PFSK-1 (cell line): Measurements from ENCODE around the gene KAT8.

Experiments used
- FOXP2 ChIP-seq: optimal IDR thresholded peaks from 2 replicates; pipeline ENCODE3; 2011; ENCODE audit warnings: borderline replicate concordance, control low read depth, inconsistent platforms; ENCODE audit not compliant: insufficient read depth; ENCODE audit errors: extremely low read length, extremely low read depth
- POLR2AphosphoS5 ChIP-seq: IDR thresholded peaks from 2 replicates; pipeline ENCODE4 v1.6.1; 2012; ENCODE audit warnings: low read depth, mild to moderate bottlenecking, control low read depth, low read length, moderate library complexity
- SIN3A ChIP-seq: IDR thresholded peaks from 2 replicates; pipeline ENCODE4 v1.6.1; 2012; ENCODE audit warnings: mild to moderate bottlenecking, low read length, moderate library complexity, borderline replicate concordance; ENCODE audit not compliant: insufficient read depth
- TAF1 ChIP-seq: IDR thresholded peaks from 2 replicates; pipeline ENCODE4 v1.6.1; 2012; ENCODE audit warnings: low read length, control low read depth, borderline replicate concordance; ENCODE audit not compliant: insufficient read depth
- TF ChIP-seq, protein P1 (sequence below), 2 experiments: IDR thresholded peaks; 2 replicates each; pipeline versions ENCODE4 v1.6.1 to v1.8.0; 2011 to 2012; ENCODE audit warnings: low read depth in 2 of 2, low read length in 2 of 2, control low read depth in 1 of 2, inconsistent platforms in 1 of 2, mild to moderate bottlenecking in 1 of 2, moderate library complexity in 1 of 2; ENCODE audit not compliant: insufficient read depth in 1 of 2

Gene KAT8

DNA sequence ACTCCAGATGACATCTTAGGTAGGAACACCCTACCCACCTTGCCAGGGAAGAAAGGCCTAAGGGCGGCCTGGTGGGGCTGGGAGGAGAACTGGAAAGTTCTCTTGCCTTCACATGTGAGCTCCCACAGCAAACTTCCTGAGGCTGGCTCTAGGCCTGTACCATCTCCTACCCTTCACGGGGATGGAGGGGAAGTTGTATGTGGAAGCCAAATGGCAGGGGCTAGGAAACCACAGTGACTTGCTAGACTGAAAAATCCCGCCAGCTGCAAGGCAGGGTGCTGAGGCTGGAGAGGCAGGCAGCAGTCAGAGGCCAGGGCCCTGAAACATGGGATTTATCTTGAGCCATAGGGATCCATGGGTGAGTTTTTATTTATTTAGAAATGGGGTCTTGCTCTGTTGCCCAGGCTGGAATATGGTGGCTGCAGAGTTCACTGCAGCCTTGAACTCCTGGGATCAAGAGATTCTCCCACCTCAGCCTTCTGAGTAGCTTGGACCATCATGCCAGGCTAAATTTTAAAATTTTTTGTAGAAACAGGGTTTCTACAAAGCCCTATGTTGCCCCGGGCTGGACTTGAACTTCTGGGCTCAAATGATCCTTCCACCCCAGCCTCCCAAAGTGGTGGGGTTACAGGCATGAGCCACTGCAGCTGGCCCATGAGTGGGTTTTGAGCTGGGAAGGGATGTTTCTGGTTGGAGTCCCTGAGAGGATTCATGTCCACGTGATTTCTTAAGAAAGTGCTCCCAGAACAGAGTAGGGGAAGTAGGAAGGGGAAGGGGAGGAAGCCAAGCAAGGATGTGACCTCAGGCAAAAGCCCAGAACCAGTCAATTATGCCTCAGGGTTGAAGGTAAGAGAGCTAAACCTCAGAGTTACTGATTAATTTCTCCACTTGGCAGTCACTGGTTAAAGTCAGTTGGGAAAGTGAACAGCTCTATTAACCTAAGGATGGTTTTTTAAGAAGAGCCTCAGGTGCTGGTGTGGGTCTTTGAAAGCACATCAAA, 4.0 kb upstream of the KAT8 start:
- TF ChIP-seq, protein P1, sequence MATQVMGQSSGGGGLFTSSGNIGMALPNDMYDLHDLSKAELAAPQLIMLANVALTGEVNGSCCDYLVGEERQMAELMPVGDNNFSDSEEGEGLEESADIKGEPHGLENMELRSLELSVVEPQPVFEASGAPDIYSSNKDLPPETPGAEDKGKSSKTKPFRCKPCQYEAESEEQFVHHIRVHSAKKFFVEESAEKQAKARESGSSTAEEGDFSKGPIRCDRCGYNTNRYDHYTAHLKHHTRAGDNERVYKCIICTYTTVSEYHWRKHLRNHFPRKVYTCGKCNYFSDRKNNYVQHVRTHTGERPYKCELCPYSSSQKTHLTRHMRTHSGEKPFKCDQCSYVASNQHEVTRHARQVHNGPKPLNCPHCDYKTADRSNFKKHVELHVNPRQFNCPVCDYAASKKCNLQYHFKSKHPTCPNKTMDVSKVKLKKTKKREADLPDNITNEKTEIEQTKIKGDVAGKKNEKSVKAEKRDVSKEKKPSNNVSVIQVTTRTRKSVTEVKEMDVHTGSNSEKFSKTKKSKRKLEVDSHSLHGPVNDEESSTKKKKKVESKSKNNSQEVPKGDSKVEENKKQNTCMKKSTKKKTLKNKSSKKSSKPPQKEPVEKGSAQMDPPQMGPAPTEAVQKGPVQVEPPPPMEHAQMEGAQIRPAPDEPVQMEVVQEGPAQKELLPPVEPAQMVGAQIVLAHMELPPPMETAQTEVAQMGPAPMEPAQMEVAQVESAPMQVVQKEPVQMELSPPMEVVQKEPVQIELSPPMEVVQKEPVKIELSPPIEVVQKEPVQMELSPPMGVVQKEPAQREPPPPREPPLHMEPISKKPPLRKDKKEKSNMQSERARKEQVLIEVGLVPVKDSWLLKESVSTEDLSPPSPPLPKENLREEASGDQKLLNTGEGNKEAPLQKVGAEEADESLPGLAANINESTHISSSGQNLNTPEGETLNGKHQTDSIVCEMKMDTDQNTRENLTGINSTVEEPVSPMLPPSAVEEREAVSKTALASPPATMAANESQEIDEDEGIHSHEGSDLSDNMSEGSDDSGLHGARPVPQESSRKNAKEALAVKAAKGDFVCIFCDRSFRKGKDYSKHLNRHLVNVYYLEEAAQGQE (IDR thresholded peaks at IDR 0.05; ENCODE audit: insufficient read depth in 1 of 2, low read depth in 2 of 2, low read length in 2 of 2): no peak
- no peak for TF ChIP-seq SIN3A
- TF ChIP-seq POLR2AphosphoS5: no peak; the same call in 1 of the 2 replicates
- no peak for TF ChIP-seq TAF1
- TF ChIP-seq FOXP2: no peak

DNA sequence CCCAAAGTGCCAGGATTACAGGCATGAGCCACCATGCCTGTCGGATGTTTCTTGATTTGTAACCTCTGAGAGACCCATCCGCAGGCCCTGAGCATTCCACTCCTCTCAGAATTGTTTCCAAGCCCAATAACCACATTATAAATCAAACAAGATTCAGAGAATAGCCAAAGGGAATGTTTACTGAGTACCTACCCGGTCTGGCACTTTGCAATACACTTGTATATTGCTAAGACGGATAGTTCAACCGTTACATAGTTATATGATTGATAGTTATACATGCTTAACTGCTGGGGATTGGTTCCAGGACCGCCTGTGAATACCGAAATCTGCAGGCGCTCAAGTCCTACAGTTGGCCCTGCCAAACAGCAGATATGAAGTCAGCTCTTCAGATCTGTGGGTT, 3.0 kb upstream of the KAT8 start:
- 0 out of 2 replicates have a peak, but pooled peaks have one; percentile 26 for TF ChIP-seq POLR2AphosphoS5
- TF ChIP-seq, protein P1 (IDR thresholded peaks at IDR 0.05; ENCODE audit: insufficient read depth in 1 of 2, low read depth in 2 of 2, low read length in 2 of 2): no peak

DNA sequence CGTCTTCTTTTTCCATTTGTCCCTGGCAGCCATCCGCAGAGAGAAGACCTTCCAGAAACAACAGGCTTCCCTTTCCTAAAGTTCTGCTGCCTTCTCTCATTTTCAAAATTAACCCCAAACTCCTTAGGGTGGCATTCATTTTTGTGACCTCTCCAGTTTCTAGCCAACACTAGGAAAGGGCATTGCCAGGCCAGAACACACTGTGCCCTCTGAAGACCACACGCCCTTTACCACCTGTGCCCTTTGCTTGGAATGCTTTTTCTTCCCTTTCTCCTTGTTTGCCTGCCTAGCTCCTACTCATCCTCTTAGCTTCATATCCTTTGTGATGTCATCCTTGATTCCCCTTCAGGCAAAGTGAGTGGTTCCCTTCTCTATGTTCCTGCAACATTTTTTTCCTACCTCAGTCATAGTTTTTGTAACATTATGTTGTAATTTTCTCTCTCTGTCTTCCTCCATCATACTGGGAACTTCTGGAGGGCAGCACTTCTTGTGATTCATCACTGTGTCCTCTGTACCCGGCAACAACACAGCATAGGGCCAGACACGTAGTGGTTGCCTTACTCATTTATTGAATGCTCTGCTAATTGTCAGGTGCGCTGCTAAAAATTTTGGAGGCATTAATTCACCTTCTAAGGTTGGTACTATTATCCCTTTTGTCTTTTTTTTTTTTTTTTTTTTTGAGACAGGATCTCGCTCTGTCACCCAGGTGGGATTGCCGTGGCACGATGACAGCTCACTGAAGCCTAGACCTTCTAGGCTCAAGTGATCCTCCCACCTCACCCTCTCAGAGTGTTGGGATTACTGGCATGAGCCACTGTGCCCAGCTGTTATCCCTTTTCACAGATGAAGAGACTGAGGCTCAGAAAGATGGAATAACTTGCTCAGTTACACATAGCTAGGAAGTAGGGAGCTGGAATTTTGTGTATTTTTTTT, 1.0 kb downstream of the KAT8 start:
- TF ChIP-seq, protein P1 (IDR thresholded peaks at IDR 0.05; ENCODE audit: insufficient read depth in 1 of 2, low read depth in 2 of 2, low read length in 2 of 2): no peak
- no peak for TF ChIP-seq POLR2AphosphoS5
- no peak for TF ChIP-seq SIN3A
- TF ChIP-seq FOXP2: no peak

DNA sequence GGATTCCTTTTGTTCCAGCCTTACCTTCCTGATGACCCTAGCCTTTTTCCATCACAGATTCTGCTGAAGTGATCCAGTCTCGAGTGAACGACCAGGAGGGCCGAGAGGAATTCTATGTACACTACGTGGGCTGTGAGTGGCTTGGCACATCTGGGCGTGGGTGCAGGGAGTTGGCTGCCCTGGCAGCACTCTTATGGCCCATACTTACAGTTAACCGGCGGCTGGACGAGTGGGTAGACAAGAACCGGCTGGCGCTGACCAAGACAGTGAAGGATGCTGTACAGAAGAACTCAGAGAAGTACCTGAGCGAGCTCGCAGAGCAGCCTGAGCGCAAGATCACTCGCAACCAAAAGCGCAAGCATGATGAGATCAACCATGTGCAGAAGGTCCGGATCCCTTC, 2.7 kb downstream of the KAT8 start:
- TF ChIP-seq FOXP2: no peak
- TF ChIP-seq POLR2AphosphoS5: no peak
- TF ChIP-seq, protein P1 (IDR thresholded peaks at IDR 0.05; ENCODE audit: insufficient read depth in 1 of 2, low read depth in 2 of 2, low read length in 2 of 2): no peak
- no peak for TF ChIP-seq TAF1
- TF ChIP-seq SIN3A: no peak
